ENCODE data around the gene DPH6.

The DPH6 gene

DNA sequence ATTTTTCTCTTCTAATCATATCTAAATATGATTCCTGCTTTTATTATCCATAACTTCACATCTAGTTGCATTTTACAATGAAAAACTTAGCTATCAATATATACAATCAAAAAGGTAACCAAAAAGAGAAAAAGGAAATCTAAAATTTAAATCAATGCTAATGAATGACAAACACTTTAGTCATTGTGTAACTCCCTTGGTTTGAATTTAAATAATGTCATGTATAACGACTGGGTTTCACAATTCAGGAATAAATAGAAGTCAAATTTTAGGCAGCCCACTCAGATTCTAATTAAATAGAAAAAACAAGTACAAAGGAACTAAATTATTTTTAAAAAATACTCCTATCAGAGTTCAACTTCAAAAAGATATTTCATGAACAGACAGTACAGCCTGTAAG is 26.9 kb downstream of the DPH6 start:
- Histone ChIP-seq H3K4me2 (ENCODE audit: low read depth, low read length, poor library complexity, severe bottlenecking) (no peak overlapping the region), H3K9me3 (ENCODE audit: insufficient read depth, low read length) (no peaks in the 10 kb centered on the region), H3K9ac (ENCODE audit: low read length) (no peak overlapping the region), H3K36me3 (ENCODE audit: low read length) (no peaks in the 10 kb centered on the region), H3K27me3 (ENCODE audit: low read length) (no peaks in the 10 kb centered on the region), H3K79me2 (ENCODE audit: insufficient read depth, low read length) (no peaks in the 10 kb centered on the region), H3F3A (ENCODE audit: insufficient read depth) (no peaks in the 10 kb centered on the region), H3K27ac (ENCODE audit: low read depth, low read length) (no peak overlapping the region), H2AFZ (ENCODE audit: low read depth, low read length, severe bottlenecking) (no peak overlapping the region), H3K9me2 (replicated peaks; ENCODE audit: insufficient read depth, low read length) (no peaks in the 10 kb centered on the region), H3K4me3 (ENCODE audit: insufficient read depth, low read length, poor library complexity, severe bottlenecking) (no peak overlapping the region), H4K20me1 (ENCODE audit: low read depth, low read length) (no peaks in the 10 kb centered on the region)
- TF ChIP-seq, protein P1, sequence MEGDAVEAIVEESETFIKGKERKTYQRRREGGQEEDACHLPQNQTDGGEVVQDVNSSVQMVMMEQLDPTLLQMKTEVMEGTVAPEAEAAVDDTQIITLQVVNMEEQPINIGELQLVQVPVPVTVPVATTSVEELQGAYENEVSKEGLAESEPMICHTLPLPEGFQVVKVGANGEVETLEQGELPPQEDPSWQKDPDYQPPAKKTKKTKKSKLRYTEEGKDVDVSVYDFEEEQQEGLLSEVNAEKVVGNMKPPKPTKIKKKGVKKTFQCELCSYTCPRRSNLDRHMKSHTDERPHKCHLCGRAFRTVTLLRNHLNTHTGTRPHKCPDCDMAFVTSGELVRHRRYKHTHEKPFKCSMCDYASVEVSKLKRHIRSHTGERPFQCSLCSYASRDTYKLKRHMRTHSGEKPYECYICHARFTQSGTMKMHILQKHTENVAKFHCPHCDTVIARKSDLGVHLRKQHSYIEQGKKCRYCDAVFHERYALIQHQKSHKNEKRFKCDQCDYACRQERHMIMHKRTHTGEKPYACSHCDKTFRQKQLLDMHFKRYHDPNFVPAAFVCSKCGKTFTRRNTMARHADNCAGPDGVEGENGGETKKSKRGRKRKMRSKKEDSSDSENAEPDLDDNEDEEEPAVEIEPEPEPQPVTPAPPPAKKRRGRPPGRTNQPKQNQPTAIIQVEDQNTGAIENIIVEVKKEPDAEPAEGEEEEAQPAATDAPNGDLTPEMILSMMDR (IDR thresholded peaks at IDR 0.05; ENCODE audit: insufficient read depth, low read length, poor library complexity, severe bottlenecking), result no peak
- no peak for TF ChIP-seq EZH2phosphoT487 (conservative IDR thresholded peaks at IDR 0.05; ENCODE audit: low read length)

DNA sequence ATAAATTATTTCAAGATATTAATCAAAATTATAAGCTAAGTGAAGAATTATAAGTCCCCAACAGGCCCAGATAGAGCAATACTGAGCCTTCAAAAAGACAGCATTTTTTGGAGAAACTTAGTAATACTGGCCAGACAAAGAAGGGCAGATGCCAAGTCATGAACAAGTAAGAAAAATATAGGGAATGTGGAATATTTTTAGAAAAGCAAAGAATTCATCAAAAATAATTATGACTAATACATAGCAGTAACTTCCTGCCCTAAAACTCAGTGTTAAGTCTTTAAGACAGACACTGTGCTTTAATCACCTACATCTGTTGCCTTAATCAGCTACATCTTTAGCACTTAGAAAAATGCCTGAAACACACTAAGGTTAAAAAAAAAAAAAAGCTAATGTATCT is 31.2 kb downstream of the DPH6 start:
- H3K27me3 ChIP-seq (ENCODE audit: low read length), result no peaks in the 10 kb centered on the region
- H3K36me3 ChIP-seq (ENCODE audit: low read length), result no peaks in the 10 kb centered on the region
- no peak overlapping the region for H3K27ac ChIP-seq (ENCODE audit: low read depth, low read length)
- TF ChIP-seq, protein P1 (IDR thresholded peaks at IDR 0.05; ENCODE audit: insufficient read depth, low read length, poor library complexity, severe bottlenecking), result no peak
- TF ChIP-seq EZH2phosphoT487 (conservative IDR thresholded peaks at IDR 0.05; ENCODE audit: low read length), result no peak
- no peaks in the 10 kb centered on the region for H3K9me2 ChIP-seq (replicated peaks; ENCODE audit: insufficient read depth, low read length)
- no peaks in the 10 kb centered on the region for H3F3A ChIP-seq (ENCODE audit: insufficient read depth)
- H3K9me3 ChIP-seq (ENCODE audit: insufficient read depth, low read length), result no peaks in the 10 kb centered on the region
- no peaks in the 10 kb centered on the region for H3K79me2 ChIP-seq (ENCODE audit: insufficient read depth, low read length)
- H3K4me2 ChIP-seq (ENCODE audit: low read depth, low read length, poor library complexity, severe bottlenecking), result no peak overlapping the region
- no peaks in the 10 kb centered on the region for H4K20me1 ChIP-seq (ENCODE audit: low read depth, low read length)
- H3K4me3 ChIP-seq (ENCODE audit: insufficient read depth, low read length, poor library complexity, severe bottlenecking), result no peak overlapping the region
- H2AFZ ChIP-seq (ENCODE audit: low read depth, low read length, severe bottlenecking), result no peak overlapping the region
- H3K9ac ChIP-seq (ENCODE audit: low read length), result no peak overlapping the region

DNA sequence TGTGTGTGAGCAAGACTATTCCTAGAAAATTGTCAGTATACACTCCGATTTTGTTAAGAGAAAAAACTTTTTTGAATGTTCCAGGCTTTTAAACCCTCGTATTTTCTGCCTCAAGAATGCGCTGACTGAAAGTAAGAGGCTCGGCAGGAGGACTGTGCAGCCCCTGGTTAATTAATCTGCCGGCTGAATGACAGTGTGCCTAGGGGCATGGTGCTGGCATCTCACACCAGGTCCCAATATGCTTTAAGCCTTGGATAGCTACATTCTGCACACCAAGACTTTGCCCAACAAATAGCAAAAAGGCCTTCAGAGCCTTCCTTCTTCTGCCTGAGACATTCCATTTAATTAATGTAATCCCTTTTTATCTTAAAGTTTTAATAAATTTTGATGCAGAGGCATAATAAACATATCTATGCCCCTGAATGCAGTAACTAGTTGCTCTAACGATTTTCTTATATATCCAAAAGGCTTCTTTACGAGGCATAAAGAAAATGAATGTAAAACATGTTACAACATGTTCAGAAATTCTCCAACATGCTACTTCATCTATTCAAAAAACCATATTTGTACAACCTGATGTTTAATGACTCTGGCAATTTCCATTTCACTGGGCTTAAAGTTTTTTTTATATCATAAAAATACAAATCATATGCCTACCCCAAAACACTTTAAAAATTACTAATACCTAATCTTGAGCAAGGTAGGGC is 37.9 kb downstream of the DPH6 start:
- Histone ChIP-seq H3K9me2 (replicated peaks; ENCODE audit: insufficient read depth, low read length) (no peaks in the 10 kb centered on the region), H3F3A (ENCODE audit: insufficient read depth) (0 out of 2 replicates have a peak, but pooled peaks cover 5% of the 10 kb centered on the region), H4K20me1 (ENCODE audit: low read depth, low read length) (no peaks in the 10 kb centered on the region), H3K9ac (ENCODE audit: low read length) (no peak overlapping the region), H3K79me2 (ENCODE audit: insufficient read depth, low read length) (no peaks in the 10 kb centered on the region), H3K27ac (ENCODE audit: low read depth, low read length) (no peak overlapping the region), H3K36me3 (ENCODE audit: low read length) (no peaks in the 10 kb centered on the region), H3K27me3 (ENCODE audit: low read length) (no peaks in the 10 kb centered on the region), H3K4me3 (ENCODE audit: insufficient read depth, low read length, poor library complexity, severe bottlenecking) (no peak overlapping the region), H3K9me3 (ENCODE audit: insufficient read depth, low read length) (no peaks in the 10 kb centered on the region), H3K4me2 (ENCODE audit: low read depth, low read length, poor library complexity, severe bottlenecking) (no peak overlapping the region), H2AFZ (ENCODE audit: low read depth, low read length, severe bottlenecking) (no peak overlapping the region)
- TF ChIP-seq EZH2phosphoT487 (conservative IDR thresholded peaks at IDR 0.05; ENCODE audit: low read length), result no peak
- TF ChIP-seq, protein P1 (IDR thresholded peaks at IDR 0.05; ENCODE audit: insufficient read depth, low read length, poor library complexity, severe bottlenecking), result no peak
